ENCODE measurements around the gene MTMR4.
"Not testable (repeated sequence)": the region's sequence is repeated elsewhere in the genome, so short reads cannot be mapped to it uniquely, and the experiment has no call there.

MTMR4 gene

DNA sequence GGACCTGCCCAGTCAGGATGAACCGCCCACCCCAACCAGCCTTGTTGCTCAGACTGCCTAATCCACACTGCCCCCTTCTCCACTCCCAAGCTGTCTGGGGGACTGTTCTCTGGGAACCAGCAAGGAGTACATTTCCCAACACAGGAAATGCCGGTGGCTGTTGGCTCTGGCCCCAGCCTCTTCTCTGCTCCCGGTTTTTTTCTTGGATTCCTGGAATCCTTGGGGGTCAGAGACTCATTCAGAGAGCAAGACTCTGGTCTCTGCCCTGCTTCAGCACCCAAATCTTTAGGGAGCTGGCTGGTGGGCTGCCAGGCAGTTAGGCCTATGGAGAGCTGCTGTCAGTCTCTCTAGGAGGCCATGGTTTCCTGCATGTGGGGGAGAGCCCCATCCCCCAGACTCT is 10.8 kb upstream of the MTMR4 start:
- no peak for DNase-seq (ENCODE audit: low read depth)

DNA sequence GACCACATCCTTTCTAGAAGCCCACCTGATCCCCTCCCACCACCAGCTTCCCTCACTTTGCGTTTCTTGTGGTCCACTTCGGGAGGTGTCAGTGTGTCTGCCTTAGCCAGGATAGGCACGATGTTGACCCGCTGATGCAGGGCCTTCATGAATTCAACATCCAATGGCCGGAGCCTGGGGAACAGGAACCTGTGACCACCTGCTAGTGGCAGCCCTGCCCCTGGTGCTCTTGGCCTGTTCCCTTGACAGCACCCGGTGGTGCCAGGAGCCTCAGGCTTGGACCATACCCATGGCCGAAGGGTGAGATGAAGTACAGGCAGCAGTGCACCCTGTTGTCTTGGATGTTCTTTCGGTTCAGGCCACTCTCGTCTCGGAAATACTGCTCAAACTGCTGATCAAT is 7.2 kb upstream of the MTMR4 start:
- no peak for DNase-seq (ENCODE audit: low read depth)

DNA sequence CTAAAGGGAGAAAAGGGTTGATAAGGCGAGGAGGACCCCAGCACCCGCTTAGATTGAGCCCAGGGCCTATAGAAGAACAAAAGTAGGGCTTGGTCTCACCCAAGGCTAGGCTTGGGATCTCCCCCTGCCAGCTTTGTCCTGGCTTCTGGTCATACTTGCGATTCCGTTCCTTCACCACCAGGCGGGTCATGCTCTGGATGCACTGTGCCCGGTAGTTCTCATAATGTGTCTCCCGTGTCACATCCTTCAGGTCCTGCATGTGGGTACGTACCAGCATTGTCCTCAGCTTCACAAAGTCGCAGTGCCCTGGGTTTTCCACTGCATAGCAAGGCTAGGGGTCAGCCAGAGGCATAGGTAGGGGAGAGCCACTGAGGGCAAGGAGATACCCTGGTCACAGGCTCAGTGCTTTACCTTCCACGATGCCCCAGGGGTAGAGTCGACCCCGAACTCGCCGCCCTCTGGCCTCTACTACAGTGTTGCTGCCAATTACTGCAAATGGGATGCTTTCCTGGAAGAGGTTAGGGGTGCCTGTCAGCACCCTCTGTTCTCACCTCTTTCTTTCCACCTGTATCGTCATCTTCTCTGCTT is 6.5 kb upstream of the MTMR4 start:
- no peak for DNase-seq (ENCODE audit: low read depth)

DNA sequence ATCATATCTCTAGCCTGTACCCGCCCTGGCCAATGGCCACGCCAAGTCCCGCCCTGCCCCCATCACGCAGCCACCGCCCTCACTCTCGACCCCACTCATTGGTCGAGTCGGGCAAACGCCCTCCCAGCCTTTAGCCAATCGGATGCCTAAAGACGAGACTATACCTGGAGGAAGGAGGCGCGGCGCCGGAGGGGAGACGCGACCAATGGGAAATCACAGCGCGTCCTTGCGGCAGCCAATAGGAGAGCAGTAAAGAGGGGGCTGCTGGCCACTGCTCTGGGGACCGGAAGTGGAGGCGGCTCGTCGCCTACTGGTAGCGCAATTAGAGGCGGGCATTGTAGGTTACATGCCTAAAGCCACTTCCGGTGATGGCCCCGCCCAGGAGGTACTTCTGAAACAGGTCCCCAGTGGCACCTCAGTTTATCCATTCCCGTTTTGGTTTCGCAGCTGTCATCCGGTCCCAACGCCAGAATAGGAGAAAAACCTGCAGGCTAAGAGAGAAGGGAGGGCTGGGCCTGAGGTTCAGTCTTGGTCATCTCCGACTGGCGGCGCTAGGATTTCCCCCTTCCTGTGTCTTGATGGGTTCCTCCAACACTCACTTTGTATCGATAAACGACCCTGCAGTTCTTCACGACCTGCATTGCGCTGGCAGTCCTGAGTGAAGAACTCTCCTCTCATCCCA is 3.6 kb upstream of the MTMR4 start:
- DNase-seq (ENCODE audit: low read depth), result peak; percentile 99

DNA sequence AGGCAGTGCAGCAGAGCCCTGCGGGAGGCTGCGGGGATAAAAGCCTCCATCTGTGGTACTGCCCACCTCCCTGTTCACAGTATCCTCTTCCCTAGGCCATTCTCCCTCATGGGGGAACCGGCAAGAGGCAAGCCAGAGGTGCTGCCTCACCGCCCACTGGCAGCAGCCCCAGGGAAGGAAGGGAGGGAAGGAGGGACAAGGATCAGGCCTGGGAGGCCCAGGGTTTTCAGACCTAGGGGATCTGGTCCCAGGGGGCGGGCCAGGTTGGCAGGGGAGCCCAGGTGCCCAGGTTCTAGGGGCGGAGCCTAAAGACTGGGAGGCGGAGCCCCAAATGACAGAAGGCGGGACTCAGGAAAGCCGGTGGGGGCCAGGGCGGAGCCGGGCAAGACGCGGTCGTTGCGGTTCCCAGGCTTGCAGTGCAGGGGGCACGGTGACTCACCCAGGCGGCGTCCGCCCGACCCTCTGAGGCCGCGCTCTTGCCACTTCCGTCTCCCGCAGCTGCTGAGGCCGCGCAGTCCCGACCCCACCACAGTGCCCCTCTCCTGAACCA is 3.0 kb upstream of the MTMR4 start:
- DNase-seq (ENCODE audit: low read depth), result no peak

DNA sequence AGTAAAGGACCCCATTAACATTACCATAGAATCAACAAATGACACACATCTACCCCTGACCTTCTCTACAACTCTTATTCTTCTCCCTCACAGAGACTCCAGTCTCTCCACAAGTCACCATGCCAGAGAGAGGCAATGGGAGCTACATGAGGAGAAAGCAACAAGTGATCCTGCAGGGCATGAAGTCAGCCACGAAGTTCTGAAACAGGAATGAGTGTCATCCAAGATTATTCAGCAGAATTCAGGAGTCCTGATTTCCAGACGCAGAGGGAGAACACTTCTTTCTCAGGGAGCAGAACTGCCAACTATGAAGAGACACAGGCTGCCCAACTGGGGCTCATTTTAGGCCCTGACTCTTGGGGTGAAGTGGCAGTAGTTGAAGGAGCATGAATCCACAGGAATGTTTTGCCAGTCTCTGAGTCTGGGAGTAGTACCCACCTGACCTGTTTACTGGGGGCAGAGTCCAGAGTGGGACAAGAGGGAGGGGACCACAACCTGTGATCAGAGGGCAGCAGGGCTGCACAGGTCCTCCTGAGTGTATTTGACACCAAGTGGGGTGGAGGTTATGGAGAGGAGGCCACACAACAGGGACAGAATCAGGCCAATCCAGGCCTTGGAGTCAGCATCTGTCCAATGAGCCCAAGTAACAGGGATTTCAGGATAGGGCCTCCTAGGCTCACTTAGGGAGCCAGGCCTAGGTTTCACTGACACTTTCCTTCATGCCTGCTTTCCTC is 2.4 kb upstream of the MTMR4 start:
- no peak for DNase-seq (ENCODE audit: low read depth)

DNA sequence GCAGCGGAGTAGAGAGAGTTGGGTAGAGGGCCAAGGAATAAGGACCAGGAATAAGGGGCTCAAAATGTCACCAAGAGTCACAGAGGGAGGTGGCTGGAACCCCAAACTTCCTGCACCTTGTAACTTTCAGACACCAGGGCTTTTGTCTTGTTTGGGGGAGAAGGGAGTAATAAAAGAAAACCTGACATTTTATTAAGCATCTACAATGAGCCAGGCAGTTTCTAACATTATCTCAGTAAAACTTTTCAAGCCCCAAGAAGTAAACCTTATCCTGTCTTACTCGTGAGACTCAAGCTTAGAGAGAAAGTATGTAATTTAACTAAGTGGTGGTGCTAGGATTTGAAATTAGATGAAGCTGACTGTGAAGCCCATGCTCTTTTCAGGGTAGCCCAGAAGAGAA is 848 bp upstream of the MTMR4 start:
- DNase-seq (ENCODE audit: low read depth), result no peak

DNA sequence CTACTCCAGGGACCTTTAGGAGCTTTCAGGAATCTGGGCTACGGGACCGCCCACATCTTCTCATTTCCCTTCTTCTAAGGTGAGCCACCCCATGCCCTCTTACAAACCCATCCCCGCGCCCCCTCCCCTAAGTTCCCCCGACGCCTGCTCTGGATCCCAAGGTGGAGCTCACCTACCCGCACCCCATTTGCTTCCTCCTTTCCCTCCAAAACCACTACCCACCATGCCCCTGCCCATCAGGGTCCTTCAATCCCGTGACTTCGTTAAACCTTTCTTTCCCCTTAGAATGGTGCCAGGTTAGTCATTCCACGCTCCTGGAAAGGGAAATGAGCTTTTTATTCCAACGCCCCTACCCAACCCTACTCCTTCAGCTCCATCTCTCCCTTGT is 326 bp upstream of the MTMR4 start:
- DNase-seq (ENCODE audit: low read depth), result no peak

DNA sequence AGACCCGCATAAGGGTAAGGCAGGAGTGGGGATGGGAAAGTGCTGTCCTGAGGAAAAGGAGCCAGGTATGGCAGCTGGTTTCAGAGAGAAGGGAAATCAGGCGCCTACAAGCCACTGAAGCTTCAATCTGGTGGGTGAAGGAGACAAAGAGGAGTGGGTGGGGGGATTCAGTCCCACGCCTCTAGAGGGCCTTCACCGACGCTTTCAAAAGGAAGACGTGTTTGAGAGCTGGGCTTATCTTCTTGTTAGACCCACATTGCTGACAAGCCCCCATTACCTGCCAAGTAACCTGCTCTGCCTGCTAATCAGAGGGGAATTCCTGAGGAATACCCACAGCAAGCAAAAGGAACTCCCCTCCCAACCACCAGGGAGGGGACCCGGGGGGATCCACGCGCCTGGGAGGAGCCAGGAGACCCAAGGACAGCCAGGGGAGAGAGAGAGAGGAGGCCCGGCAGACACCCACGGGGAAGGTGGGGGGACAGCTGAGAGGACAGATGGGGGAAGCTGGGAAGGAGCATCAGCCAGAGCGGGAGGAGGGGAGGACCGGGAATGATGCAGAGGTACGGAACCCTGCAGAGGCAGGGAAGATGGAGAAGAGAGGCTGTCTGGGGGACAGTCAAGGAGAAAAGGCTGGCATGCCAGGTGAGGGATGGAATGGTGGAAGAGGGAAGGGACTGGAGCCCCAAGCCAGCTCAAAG is 1.0 kb downstream of the MTMR4 start:
- no peak for DNase-seq (ENCODE audit: low read depth)

DNA sequence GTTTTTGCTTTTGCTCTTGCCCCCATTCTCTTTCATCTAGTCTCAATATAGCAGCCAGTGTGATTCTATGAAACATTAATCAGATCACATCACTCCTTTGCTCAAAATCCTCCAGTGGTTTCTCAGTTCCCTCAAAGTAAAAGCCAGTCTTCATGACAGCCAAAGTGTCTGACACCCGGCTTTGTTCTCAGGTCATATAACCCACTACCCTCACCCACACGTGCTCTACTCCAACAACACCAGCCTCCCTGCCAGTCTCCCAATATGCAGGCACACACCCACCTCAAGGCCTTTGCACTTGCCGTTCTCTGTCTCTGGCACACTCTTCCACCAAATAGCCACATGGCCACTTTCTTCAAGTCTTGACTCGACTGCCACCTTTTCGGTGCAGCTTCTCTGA is 4.4 kb downstream of the MTMR4 start:
- DNase-seq (ENCODE audit: low read depth), result no peak

DNA sequence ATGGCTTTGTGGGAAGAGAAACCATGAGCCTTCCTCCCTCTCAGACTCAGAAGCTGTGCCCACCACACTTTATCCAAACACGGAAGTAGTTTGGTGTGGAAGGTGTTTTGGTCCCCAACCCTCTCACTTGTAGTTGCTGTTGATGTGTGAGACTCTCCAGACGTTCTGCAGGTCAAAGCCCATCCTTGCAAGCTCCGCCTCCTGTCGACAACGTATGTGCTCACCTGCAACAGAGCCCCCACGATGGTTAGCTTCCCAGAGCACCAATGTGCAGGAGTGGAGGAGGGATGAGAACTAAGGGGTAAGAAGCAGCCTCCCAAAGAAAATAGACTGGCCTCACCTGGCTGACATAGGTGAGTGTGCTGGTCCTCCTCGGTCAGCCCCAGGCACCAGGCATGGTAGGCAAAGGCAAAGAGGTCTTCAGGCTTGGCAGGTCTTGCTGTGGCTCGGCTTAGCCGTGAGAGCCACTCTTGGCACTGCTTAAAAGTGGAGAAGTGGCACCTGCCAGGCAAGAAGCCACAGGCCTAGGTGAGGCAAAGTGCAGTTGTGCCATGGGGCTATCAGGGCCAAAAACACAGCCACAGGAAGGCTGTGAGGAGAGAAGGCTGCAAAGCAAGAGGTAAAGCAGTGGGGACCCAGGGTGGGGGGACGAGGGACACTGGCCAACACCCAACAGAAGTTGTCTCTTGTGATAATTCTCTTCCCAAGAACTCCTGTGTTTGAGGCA is 5.9 kb downstream of the MTMR4 start:
- no peak for DNase-seq (ENCODE audit: low read depth)

DNA sequence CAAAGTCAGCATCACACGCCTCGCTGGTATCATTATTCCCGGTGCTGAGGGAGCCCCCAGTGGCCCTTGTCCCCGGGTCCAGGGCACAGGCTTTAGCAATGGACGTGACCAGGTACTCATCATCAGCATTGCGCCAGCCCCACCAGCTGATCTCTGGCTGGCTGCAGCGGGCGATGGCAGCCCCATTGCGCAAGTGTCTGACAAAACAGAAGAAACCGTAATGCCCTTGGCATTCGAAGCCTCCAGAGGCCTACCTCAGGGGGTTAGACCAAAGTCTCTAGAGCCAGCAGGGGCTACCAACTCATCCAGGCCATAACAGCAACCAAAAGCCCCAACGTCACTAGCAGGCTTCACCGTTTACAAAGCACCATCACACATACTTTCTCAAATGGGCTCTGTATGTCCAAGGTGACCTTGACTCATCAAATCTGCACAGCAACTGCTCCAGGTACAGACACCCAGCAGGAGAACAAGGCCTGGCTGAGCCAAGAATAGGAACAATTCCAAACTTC is 7.3 kb downstream of the MTMR4 start:
- DNase-seq (ENCODE audit: low read depth), result no peak

DNA sequence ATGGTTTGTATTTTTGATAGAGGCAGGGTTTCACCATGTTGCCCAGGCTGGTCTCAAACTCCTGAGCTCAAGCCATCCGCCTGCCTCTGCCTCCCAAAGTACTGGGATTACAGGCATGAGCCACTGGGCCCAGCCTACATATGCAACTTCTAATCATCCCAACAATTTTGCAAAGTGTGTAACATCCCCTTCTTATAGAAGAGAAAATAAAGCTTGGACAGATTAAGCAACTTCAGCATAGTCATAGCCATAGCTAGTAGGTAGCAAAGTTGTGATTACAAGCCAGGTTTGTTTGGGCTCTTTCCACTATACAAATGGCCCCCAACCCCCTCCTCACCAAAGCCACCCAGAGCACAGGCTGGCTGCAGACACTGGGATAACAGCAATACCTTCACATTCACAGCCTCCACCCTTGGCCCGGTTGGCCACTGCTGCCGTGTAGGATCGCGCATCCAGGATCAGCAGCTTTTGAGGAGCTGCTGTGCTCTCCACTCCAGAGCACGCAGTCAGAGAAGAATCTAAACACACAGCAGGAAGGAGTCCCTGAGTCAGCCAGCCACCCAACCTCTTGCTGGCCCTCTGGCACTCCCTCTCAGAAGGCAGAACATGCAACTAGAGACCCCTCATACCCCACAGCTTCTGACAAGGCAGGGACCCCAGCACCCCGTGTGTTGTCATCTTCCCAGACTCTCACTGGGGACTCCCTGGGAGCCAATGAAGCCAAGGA is 7.9 kb downstream of the MTMR4 start:
- no peak for DNase-seq (ENCODE audit: low read depth)

DNA sequence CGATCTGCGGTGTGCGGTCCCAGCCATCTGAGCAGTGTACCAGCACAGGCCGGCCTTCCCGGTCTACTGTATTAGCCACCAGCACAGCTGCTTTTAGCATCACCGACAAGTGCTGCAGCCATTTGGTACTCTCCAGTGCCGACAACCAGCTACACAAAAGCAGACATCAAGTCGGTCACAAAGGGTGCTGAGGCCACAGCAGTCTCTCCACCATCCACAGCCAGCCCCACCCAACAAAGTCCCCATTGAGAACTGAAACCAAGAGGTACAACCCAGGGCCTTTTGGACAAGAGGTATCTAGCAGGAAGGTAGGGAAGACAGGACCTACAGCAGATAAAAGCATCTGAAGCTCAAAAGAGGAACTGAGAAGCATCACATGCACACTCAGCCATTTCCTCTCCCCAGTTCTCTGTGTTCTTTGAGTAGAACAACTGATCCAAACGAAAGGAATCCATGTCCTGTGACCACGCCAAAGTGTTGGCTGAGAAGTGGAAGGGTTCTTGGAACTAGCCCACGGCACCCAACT is 9.5 kb downstream of the MTMR4 start:
- DNase-seq (ENCODE audit: low read depth), result no peak

DNA sequence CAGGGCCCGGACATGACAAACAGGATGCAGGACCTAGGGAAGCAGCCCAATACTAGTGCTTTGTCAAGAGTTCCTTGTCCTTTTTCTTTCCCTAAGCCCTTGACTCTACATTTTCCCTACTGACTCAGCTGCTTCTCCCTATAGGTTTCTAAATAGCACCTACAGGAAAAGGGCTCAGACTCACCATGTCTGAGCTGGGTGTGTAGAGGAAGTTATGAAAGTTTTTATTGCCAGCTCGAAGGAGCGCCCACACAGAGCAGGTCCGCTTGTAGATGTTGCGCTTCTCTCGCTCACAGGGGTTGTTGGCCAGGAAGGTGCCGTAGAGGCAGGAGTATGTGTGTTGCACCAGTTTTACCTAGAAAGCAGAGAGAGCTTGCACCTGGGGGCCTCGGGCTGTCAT is 10.6 kb downstream of the MTMR4 start:
- no peak for DNase-seq (ENCODE audit: low read depth)

DNA sequence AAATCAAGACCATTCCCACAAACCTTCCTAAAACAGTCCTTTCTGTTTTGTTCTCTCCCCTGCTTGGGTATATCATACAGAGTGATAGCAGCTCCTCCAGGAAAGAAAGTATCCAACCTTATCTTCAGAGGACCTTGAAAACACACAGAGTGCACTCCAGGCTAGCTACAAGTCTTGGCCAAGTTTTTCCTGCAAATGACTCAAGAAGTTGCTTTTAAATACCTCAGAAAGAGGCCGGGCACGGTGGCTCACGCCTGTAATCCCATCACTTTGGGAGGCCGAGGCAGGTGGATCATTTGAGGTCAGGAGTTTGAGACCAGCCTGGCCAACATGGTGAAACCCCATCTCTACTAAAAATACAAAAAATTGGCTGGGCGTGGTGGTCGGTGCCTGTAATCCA is 11.3 kb downstream of the MTMR4 start:
- DNase-seq (ENCODE audit: low read depth), result not testable (repeated sequence)

DNA sequence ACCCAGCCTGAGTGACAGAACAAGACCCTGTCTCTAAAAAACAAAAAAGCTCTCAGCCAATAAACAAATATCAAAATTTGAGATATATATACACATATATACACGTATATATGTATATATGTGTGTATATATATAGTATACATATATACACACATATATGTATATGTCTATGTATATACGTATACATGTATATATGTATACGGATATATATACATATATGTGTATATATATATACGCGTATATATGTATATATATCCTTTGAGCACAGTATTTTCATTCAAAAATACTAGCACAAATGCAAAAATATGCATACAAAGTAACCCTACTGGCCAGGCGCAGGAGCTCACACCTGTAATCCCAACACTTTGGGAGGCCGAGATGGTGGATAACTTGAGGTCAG is 13.0 kb downstream of the MTMR4 start:
- DNase-seq (ENCODE audit: low read depth), result no peak

DNA sequence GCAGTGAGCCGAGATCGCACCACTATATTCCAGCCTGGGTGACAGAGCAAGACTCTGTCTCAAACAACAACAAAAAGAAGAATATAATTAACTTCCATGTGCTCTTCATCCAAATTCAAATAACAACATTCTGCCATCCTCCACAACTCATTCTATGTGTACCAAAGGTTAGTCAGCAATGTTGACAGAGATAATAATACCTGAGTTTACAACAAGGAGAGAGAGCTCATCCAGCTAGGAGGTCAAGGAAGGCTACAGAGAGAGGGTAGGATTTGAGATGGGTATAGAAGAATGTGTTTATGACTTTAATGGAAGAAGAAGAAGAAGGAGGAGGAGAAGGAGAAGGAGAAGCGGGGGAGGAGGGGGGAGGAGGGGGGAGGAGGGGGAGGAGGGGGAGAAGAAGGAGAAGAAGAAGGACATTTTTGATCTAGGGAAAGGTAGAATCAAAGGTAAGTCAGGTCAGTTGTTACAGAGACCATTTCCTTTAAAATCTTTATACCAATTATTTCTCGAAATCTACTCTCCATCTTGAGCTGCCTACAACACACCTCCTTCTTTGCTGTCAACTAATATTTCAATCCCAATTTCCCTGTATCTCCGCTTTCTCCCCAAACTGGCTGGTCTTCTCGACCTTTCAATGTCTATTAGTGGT is 16.1 kb downstream of the MTMR4 start:
- no peak for DNase-seq (ENCODE audit: low read depth)

DNA sequence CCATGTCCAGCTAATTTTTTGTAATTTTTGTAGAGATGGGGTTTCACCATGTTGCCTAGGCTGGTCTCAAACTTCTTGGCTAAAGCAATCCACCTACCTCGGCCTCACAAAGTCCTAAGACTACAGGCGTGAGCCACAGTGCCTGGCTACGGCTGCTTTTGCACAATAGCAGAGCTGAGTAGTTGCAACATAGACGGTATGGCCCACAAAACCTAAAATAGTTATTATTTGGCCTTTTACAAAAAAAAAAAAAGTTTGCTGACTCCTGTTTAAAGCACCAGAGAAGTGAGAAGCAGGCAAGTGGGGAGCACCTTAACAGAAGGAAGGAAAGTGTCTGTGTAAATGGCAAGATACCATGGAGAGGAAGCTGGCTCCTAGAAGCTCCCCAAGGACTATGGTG is 20.9 kb downstream of the MTMR4 start:
- DNase-seq (ENCODE audit: low read depth), result no peak

Measured in CMK (cell line).